NCI-H1417 (cell line): Measurements from ENCODE around the gene ACACA.

Experiments
- DNase-seq, 3 experiments: peaks; one replicate each; lab custom pipeline; 2025; lab: John Stamatoyannopoulos, UW

The ACACA gene

DNA sequence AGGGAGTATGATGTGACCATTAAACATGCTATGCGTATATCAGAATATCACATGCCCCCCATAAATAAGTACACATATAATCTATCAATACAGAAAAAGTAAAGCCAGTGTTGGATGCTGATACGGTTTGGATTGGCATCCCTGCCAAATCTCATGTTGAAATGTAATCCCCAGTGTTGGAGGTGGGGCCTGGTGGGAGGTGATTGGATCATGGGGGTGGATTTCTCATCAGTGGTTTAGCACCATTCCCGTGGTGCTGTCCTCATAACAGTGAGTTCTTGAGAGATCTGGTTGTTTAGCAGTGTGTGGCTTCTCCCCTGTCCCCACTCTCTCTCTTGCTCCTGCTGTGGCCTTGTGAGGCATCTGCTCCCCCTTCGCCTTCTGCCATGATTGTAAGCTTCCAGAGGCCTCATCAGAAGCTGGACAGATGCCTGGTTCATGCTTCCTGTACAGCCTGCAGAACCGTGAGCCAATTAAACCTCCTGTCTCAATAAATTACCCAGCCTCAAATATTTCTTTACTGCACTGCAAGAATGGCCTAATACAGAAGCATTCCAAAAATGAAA, 369.0 kb downstream of the ACACA start:
- no peak for DNase-seq
